ENCODE results near the gene GNG8. TPM values are rescaled to one million over a fixed set of nuclear protein-coding genes. Genes with fewer than 3 reads are reported as not detected.

The GNG8 gene
- total and polyA plus RNA-seq, 9 of the 15 experiments (the other 6 are each of a cell fraction or from before 2014, with no cell fraction given), result 1.3 TPM; not detected in 8

DNA sequence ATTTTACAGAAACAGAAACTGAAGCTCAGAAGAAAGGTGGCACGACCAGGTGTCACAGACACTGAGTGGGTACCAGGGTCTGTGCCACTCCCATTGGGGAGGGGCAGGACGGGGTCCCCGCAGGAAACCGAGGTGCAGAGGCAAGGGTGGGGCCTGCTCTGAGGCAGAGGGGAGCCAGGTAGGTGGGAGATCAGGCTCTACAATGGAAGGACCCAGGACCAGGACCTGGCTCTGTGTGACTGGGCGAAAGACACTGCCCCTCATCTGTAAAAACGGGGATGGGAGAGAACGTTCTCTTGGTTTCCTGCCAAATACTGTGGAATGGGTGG is 13.9 kb downstream of the GNG8 start:
- Histone ChIP-seq H3K9me3 (replicated peaks; ENCODE audit: control insufficient read depth, insufficient read depth, low read depth, low read length) (no peaks in the 10 kb centered on the region), H3K4me3 (no peak overlapping the region), H3K4me1 (replicated peaks in 1 of 2; ENCODE audit: control insufficient read depth in 2 of 2, insufficient read depth in 2 of 2, low read length in 2 of 2) (peaks cover 51 to 56% of the 10 kb centered on the region in 2 experiments), H2AFZ (ENCODE audit: low read depth, low read length) (no peak overlapping the region), H4K20me1 (replicated peaks; ENCODE audit: control insufficient read depth, insufficient read depth, low read length) (no peaks in the 10 kb centered on the region), H3K9me1 (ENCODE audit: control insufficient read depth, insufficient read depth, low read length) (no peaks in the 10 kb centered on the region), H3K4me2 (ENCODE audit: insufficient read depth, low read length) (no peak overlapping the region), H3K9ac (ENCODE audit: insufficient read depth in 1 of 2, low read depth in 2 of 2, low read length in 2 of 2) (peak overlapping the region in 1 of 2 experiments; percentile 78; a peak in 2 of 4 replicates), H3K27ac (ENCODE audit: extremely low read depth, low read depth, low read length) (no peak overlapping the region), H3K36me3 (ENCODE audit: control insufficient read depth, insufficient read depth, low read length) (no peaks in the 10 kb centered on the region), H3K27me3 (ENCODE audit: control insufficient read depth in 2 of 2, insufficient read depth in 2 of 2, low read length in 2 of 2) (no peaks in the 10 kb centered on the region), H3K79me2 (ENCODE audit: control insufficient read depth, insufficient read depth, low read length) (no peaks in the 10 kb centered on the region)
- in situ Hi-C loops (cut with MboI), result no loop called here
- DNase-seq (ENCODE audit: extremely low read depth in 1 of 4, low spot score in 3 of 4) (no peak), ATAC-seq (no peak), FAIRE-seq (no peak)
- TF ChIP-seq YBX1 (IDR thresholded peaks at IDR 0.05) (no peak), HNRNPH1 (optimal IDR thresholded peaks at IDR 0.05; ENCODE audit: low read depth, low read length) (no peak)
- intact Hi-C loops (cut with micrococcal nuclease), result no loop called here
- ChIA-PET CTCF (ENCODE audit: low intra/inter-chr PET ratio) (no interaction called here), POLR2A (interaction anchor here (0.9 to 2.3 kb wide), 3 partner anchors 9 to 39 kb away, joined by 3 to 6 read pairs (median 3); no protein-coding TSS in a partner anchor)
- no TSS peak for BruUV-seq (replicated peaks)
- 29% methylated on average over 6 of the region's 7 CpGs for WGBS (ENCODE audit: insufficient coverage, low coverage, missing lambda C conversion rate)

GRCh38 chr19:46621191-46622117 is 14.5 kb downstream of the GNG8 start:
- Histone ChIP-seq H3K9me1 (ENCODE audit: control insufficient read depth, insufficient read depth, low read length) (no peaks in the 10 kb centered on the region), H3K4me2 (ENCODE audit: insufficient read depth, low read length) (peak overlapping the region; percentile 13; the same call in 1 of the 2 replicates), H3K4me1 (replicated peaks in 1 of 2; ENCODE audit: control insufficient read depth in 2 of 2, insufficient read depth in 2 of 2, low read length in 2 of 2) (peaks cover 57 to 61% of the 10 kb centered on the region in 2 experiments), H3K36me3 (ENCODE audit: control insufficient read depth, insufficient read depth, low read length) (no peaks in the 10 kb centered on the region), H3K9ac (ENCODE audit: insufficient read depth in 1 of 2, low read depth in 2 of 2, low read length in 2 of 2) (peak overlapping the region in 1 of 2 experiments; percentile 85; a peak in 2 of 4 replicates), H3K4me3 (no peak overlapping the region), H3K79me2 (ENCODE audit: control insufficient read depth, insufficient read depth, low read length) (no peaks in the 10 kb centered on the region), H2AFZ (ENCODE audit: low read depth, low read length) (peak overlapping the region; percentile 37; the same call in 1 of the 2 replicates), H3K9me3 (replicated peaks; ENCODE audit: control insufficient read depth, insufficient read depth, low read depth, low read length) (no peaks in the 10 kb centered on the region), H3K27ac (ENCODE audit: extremely low read depth, low read depth, low read length) (no peak overlapping the region), H3K27me3 (ENCODE audit: control insufficient read depth in 2 of 2, insufficient read depth in 2 of 2, low read length in 2 of 2) (no peaks in the 10 kb centered on the region), H4K20me1 (replicated peaks; ENCODE audit: control insufficient read depth, insufficient read depth, low read length) (no peaks in the 10 kb centered on the region)
- 32% methylated on average over 31 of the region's 32 CpGs for WGBS (ENCODE audit: insufficient coverage, low coverage, missing lambda C conversion rate)
- intact Hi-C loops (cut with micrococcal nuclease), result no loop called here
- DNase-seq (ENCODE audit: extremely low read depth in 1 of 4, low spot score in 3 of 4), result no peak
- ChIA-PET CTCF (ENCODE audit: low intra/inter-chr PET ratio) (no interaction called here), POLR2A (interaction anchor here (0.9 to 2.3 kb wide), 4 partner anchors 10 to 38 kb away, joined by 3 to 8 read pairs (median 4); no protein-coding TSS in a partner anchor)
- ATAC-seq, result no peak
- in situ Hi-C loops (cut with MboI), result no loop called here
- no TSS peak for BruUV-seq (replicated peaks)
- no peak for FAIRE-seq
- TF ChIP-seq ESRRA (IDR thresholded peaks at IDR 0.05; ENCODE audit: borderline replicate concordance, low read depth) (no peak), GMEB1 (CRISPR knock-in tag; IDR thresholded peaks at IDR 0.05) (no peak), BCOR (IDR thresholded peaks at IDR 0.05) (no peak), THRB (CRISPR knock-in tag; conservative IDR thresholded peaks at IDR 0.05) (no peak), ZNF589 (CRISPR knock-in tag; IDR thresholded peaks at IDR 0.05; ENCODE audit: low read depth) (no peak), MAFK (IDR thresholded peaks at IDR 0.05; ENCODE audit: low read length) (no peak), GTF2E2 (tag; IDR thresholded peaks at IDR 0.05) (no peak), RBM39 (optimal IDR thresholded peaks at IDR 0.05; ENCODE audit: low read depth, low read length) (no peak), PTRF (tag; IDR thresholded peaks at IDR 0.05) (no peak), ZC3H4 (CRISPR knock-in tag; IDR thresholded peaks at IDR 0.05; ENCODE audit: borderline replicate concordance) (0 out of 2 replicates have a peak, but pooled peaks have one; percentile 47), RB1 (IDR thresholded peaks at IDR 0.05; ENCODE audit: low read depth) (no peak)

All from K562 (cell line).